ENCODE data around the gene MAD1L1.

Gene MAD1L1

DNA sequence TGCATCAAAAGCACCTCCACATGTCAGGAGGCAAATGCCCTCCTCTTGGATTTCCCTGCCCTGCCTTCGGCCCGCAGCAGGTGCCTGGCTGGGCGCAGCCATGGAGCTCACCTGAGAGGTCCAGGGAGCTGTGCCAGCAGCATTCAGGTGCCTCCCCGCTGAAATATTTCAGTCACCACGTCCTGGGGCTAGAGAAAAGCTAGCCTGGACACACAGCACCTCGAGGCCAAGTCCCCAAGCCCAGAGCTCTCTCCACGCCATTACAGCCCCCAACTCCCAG is 102.7 kb downstream of the MAD1L1 start:
- no peak overlapping the region for H3K4me3 ChIP-seq (ENCODE audit: severe bottlenecking)
- H3K36me3 ChIP-seq (ENCODE audit: low read depth): peaks cover under 1% of the 10 kb centered on the region; the same call in 1 of the 2 replicates
- no peaks in the 10 kb centered on the region for H3K9me3 ChIP-seq (ENCODE audit: severe bottlenecking)
- no peak overlapping the region for H3K27ac ChIP-seq (ENCODE audit: poor library complexity, severe bottlenecking)
- TF ChIP-seq, protein P1, sequence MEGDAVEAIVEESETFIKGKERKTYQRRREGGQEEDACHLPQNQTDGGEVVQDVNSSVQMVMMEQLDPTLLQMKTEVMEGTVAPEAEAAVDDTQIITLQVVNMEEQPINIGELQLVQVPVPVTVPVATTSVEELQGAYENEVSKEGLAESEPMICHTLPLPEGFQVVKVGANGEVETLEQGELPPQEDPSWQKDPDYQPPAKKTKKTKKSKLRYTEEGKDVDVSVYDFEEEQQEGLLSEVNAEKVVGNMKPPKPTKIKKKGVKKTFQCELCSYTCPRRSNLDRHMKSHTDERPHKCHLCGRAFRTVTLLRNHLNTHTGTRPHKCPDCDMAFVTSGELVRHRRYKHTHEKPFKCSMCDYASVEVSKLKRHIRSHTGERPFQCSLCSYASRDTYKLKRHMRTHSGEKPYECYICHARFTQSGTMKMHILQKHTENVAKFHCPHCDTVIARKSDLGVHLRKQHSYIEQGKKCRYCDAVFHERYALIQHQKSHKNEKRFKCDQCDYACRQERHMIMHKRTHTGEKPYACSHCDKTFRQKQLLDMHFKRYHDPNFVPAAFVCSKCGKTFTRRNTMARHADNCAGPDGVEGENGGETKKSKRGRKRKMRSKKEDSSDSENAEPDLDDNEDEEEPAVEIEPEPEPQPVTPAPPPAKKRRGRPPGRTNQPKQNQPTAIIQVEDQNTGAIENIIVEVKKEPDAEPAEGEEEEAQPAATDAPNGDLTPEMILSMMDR (IDR thresholded peaks at IDR 0.05; ENCODE audit: poor library complexity, severe bottlenecking): no peak
- DNase-seq (ENCODE audit: low spot score) (no peak), ATAC-seq (ENCODE audit: low read depth) (no peak)
- no peaks in the 10 kb centered on the region for H3K27me3 ChIP-seq (ENCODE audit: insufficient read depth, poor library complexity, severe bottlenecking)
- H3K4me1 ChIP-seq (ENCODE audit: insufficient read depth, poor library complexity, severe bottlenecking): no peaks in the 10 kb centered on the region

DNA sequence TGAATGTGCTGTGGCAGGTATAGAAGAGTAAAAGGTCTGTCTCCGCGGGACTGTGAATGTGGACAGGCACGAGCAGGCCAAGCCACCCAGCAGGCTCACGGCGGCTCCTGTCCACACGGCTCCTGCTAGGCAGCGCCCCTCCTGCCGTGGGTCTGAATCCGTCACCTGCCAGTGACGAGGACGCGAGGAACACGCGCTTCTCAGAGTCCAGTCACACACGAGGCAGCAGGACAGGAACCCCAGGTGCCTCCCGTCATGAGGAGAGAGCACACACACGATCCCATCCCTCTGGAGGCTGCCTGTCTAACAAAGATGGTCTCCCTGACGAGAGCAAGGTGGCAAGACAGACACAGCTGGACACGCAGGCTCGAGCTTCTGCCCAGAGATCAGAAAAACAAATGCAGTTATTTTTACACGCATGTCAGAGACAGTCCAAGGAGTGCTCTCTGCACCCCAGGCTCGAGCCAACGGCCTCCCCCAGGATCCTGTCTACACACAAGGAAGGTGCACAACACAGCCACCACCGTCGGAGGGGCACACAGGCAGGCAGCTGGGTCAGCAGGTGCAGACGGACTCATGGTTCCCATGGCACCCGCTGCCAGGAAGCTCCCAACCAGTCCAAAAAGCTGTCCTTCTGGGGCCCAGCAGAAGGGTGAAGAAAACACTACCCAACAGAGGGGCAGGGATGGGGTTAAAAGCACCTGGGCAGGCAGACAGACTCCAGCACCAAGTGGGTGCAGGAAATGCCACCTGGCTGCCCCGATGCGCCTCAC is 103.2 kb downstream of the MAD1L1 start:
- no peak overlapping the region for H3K27ac ChIP-seq (ENCODE audit: poor library complexity, severe bottlenecking)
- ATAC-seq (ENCODE audit: low read depth) (no peak), DNase-seq (ENCODE audit: low spot score) (no peak)
- TF ChIP-seq, protein P1 (IDR thresholded peaks at IDR 0.05; ENCODE audit: poor library complexity, severe bottlenecking): no peak
- H3K36me3 ChIP-seq (ENCODE audit: low read depth): no peaks in the 10 kb centered on the region
- no peaks in the 10 kb centered on the region for H3K27me3 ChIP-seq (ENCODE audit: insufficient read depth, poor library complexity, severe bottlenecking)
- no peaks in the 10 kb centered on the region for H3K4me1 ChIP-seq (ENCODE audit: insufficient read depth, poor library complexity, severe bottlenecking)
- H3K9me3 ChIP-seq (ENCODE audit: severe bottlenecking): no peaks in the 10 kb centered on the region
- H3K4me3 ChIP-seq (ENCODE audit: severe bottlenecking): no peak overlapping the region

DNA sequence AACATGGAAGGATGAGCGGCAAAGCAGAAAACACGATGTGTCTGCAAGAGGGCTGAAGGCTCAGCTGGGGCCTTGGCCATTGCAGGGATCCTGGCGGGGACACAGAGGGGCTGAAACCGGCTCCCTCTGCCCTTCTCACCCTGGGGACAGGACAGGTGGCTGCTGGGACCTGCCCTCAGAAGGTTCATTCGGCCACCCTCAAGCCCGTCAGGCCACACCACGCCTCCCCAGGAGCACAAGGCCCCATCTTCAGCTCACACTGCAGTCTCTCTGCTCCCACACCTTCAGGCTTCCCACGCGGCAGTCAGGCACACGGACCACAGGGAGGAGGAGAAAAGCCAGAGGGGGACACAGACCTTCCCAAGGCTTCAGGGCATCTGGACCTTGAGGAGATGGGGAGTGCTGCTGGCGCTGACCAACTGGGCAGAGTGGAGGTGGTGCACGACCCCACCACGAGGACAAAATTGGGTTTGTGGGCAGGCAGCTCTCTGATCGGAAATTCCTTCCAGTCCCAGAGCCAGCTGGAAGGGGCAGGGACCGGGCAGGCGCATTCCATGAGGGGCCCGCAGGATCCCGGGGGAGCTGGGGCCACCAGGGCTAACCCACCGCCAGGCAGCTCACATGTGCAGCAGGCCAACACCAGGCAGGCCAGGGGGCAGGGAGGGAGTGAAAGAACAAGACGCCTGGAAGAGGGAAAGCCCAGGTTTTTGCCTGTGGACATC is 104.0 kb downstream of the MAD1L1 start:
- Histone ChIP-seq H3K4me3 (ENCODE audit: severe bottlenecking) (no peak overlapping the region), H3K36me3 (ENCODE audit: low read depth) (no peaks in the 10 kb centered on the region), H3K4me1 (ENCODE audit: insufficient read depth, poor library complexity, severe bottlenecking) (no peaks in the 10 kb centered on the region), H3K27me3 (ENCODE audit: insufficient read depth, poor library complexity, severe bottlenecking) (no peaks in the 10 kb centered on the region), H3K9me3 (ENCODE audit: severe bottlenecking) (no peaks in the 10 kb centered on the region), H3K27ac (ENCODE audit: poor library complexity, severe bottlenecking) (no peak overlapping the region)
- ATAC-seq (ENCODE audit: low read depth) (no peak), DNase-seq (ENCODE audit: low spot score) (no peak)
- TF ChIP-seq, protein P1 (IDR thresholded peaks at IDR 0.05; ENCODE audit: poor library complexity, severe bottlenecking): no peak

DNA sequence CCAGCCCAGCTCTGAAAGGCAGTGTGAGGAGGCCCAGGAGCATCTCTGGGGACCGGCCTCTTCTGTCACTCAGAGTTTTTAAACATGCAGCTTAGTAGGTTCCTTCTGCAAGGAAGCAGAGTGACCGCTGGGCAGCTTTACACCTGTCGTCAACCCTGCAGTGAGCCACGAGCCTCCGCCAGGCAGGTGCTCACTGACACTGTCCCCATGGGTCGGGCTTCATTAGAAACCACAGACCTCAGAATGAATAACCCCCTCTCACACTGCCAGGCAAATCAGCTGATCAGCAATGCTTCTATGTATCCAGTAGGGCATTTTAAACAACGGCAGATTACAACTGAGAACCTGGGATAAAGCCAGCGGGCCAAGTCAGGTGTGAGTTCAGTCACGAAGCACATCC is 106.1 kb downstream of the MAD1L1 start:
- TF ChIP-seq, protein P1 (IDR thresholded peaks at IDR 0.05; ENCODE audit: poor library complexity, severe bottlenecking): no peak
- Histone ChIP-seq H3K27me3 (ENCODE audit: insufficient read depth, poor library complexity, severe bottlenecking) (no peaks in the 10 kb centered on the region), H3K36me3 (ENCODE audit: low read depth) (no peaks in the 10 kb centered on the region), H3K9me3 (ENCODE audit: severe bottlenecking) (no peaks in the 10 kb centered on the region), H3K4me3 (ENCODE audit: severe bottlenecking) (no peak overlapping the region), H3K4me1 (ENCODE audit: insufficient read depth, poor library complexity, severe bottlenecking) (no peaks in the 10 kb centered on the region), H3K27ac (ENCODE audit: poor library complexity, severe bottlenecking) (no peak overlapping the region)
- ATAC-seq (ENCODE audit: low read depth): no peak
- DNase-seq (ENCODE audit: low spot score): no peak

GRCh38 chr7:2125931-2126330 is 106.8 kb downstream of the MAD1L1 start:
- no peak for DNase-seq (ENCODE audit: low spot score)
- Histone ChIP-seq H3K27ac (ENCODE audit: poor library complexity, severe bottlenecking) (no peak overlapping the region), H3K4me3 (ENCODE audit: severe bottlenecking) (no peak overlapping the region), H3K27me3 (ENCODE audit: insufficient read depth, poor library complexity, severe bottlenecking) (no peaks in the 10 kb centered on the region), H3K4me1 (ENCODE audit: insufficient read depth, poor library complexity, severe bottlenecking) (no peaks in the 10 kb centered on the region), H3K36me3 (ENCODE audit: low read depth) (no peaks in the 10 kb centered on the region), H3K9me3 (ENCODE audit: severe bottlenecking) (no peaks in the 10 kb centered on the region)
- ATAC-seq (ENCODE audit: low read depth): no peak
- TF ChIP-seq, protein P1 (IDR thresholded peaks at IDR 0.05; ENCODE audit: poor library complexity, severe bottlenecking): no peak

All from RWPE2 (cell line).